GM10266 (cell line): ENCODE measurements around the gene MIEF1.

ENCODE experiments used
- DNase-seq: peaks from one replicate; pipeline ENCODE4 v3.0.0; 2012; ENCODE audit errors: extremely low spot score
- TF ChIP-seq, protein P1 (sequence below): IDR thresholded peaks from 2 replicates; pipeline ENCODE4 v1.5.1; 2012; ENCODE audit warnings: mild to moderate bottlenecking, low read depth; ENCODE audit not compliant: control insufficient read depth, insufficient read depth; ENCODE audit errors: missing control alignments

MIEF1 gene

DNA sequence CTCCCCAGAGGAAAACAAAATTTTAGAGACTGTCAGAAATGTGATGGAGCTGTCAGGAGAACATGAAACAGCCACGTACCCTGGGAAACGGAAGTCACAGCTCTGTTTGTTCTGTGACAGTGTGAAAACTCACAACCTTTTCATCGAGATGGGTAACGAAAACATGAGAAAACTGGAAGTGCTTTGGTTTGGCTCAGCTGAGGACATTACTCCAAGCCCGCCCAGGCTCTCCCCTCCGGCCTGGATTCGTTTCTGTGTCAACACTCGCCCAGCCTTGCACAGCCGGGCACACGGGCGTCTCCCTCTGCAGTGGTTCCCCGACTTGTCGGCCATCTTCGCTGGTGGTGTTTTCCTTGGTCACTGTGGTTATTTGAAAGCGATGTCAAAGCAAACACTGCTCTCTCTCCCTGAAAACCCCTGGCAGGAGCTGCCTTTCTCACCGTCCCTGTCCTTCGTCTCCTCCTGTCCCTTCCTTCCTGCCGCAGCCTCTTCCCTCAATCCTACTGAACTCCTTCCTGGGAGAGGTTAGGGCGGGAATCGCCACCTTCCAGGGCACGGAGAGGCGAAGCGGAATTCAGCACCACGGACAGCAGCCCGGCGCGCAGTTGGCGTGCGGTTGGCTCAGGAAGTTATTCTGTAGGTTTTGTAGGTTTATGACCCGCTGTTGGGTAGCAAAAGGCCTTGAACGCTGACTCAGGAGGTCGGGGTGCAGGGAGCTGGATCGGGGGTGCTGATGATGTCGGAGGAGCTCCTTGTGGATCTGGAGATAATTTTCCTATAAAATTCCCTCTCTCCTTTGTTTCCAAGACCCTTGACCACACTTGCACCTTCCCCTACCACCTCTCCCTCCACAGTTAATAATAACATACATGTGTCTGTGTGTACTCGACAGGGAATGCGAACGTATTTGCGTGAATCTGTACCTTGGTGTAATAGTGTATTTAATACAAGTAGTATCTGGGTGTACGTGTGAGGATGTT is 43.6 kb downstream of the MIEF1 start:
- TF ChIP-seq, protein P1, sequence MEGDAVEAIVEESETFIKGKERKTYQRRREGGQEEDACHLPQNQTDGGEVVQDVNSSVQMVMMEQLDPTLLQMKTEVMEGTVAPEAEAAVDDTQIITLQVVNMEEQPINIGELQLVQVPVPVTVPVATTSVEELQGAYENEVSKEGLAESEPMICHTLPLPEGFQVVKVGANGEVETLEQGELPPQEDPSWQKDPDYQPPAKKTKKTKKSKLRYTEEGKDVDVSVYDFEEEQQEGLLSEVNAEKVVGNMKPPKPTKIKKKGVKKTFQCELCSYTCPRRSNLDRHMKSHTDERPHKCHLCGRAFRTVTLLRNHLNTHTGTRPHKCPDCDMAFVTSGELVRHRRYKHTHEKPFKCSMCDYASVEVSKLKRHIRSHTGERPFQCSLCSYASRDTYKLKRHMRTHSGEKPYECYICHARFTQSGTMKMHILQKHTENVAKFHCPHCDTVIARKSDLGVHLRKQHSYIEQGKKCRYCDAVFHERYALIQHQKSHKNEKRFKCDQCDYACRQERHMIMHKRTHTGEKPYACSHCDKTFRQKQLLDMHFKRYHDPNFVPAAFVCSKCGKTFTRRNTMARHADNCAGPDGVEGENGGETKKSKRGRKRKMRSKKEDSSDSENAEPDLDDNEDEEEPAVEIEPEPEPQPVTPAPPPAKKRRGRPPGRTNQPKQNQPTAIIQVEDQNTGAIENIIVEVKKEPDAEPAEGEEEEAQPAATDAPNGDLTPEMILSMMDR: no peak
- DNase-seq: no peak

DNA sequence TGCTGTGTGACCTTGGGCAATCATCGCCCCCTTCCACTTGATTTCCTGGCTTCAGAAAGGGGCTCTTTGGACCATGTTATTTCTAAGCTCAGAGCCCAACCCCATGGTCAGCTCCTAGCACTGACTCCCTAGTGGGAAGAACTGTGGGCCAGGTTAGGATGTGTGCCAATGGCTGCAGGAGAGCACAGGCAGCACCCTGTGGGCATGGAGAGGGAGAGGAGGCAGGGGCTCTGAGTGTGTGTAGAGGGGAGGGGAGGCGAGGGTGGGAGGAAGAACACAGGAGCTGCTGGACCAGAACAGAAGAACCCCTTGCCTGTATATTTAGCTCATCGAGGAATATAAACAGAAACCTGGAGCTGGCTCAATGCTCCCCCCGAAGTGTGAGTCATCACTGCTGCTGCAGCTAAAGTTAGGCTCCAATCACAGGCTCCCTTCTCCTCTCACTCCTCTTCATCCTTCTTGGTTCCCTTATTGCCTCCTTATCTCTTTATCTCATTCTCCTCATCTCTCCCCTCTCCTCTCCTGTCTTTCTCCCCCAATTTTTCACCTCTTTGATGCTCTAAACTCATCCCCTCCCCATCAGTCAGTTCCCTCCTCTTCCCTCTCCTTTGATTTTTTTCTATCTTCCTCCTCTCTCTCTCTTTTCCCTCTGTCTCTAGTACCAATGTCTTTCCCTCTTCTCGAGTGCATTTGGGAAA is 44.9 kb downstream of the MIEF1 start:
- DNase-seq: no peak
- TF ChIP-seq, protein P1: no peak

DNA sequence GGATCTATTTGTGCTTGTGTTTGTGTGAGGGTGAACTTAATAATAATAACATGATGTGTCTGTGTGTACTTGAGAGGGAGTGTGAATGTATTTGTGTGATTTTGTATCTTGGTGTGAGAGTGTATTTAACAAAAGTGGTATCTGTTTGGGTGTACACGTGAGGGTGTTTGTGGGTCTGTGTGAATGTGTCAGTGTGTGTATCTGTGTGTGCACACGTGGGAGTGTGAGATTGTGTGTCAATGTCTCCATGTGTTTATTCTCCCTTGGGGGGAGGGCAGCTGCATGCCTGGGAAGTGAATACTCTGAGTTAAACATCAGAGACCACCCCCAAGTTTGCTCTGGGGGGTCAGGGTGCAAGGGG is 45.5 kb downstream of the MIEF1 start:
- DNase-seq: no peak
- TF ChIP-seq, protein P1: no peak

DNA sequence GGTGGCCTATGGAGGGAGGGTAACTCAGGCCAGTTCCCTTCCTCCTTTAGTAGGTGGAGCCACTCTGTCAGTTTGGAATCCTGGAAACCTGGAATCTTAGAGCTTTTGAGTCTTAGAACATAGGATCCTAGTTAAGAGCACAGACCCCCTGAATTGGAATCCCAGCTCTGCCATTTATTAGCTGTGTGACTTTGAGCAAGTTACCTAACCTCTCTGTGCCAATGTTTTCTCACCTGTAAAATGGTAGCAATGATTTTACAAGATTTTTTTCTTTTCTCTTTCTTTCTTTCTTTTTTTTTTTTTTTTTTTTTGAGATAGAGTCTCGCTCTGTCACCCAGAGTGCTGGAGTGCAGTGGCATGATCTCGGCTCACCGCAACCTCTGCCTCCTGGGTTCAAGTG is 51.3 kb downstream of the MIEF1 start:
- TF ChIP-seq, protein P1: no peak
- no peak for DNase-seq

DNA sequence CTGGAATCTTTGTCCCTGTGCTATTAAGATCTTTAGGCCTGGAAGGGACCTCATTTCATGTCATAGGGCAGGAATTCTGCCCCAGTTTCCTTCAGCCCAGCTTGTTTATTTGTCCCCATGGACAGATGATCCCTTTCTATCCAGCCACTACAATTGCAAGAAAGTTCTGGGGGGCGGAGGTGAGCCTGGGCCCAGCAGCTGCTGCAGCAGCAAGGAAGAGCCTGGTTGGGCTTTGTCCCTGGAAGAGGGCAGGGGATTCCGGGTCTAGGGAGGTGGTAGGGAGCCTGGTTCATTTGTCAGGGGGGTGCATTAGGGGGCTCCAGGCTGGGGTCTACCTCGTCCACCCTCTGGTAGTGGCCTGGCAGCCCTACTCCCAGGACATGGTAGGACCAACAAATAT is 52.1 kb downstream of the MIEF1 start:
- TF ChIP-seq, protein P1: no peak
- no peak for DNase-seq

DNA sequence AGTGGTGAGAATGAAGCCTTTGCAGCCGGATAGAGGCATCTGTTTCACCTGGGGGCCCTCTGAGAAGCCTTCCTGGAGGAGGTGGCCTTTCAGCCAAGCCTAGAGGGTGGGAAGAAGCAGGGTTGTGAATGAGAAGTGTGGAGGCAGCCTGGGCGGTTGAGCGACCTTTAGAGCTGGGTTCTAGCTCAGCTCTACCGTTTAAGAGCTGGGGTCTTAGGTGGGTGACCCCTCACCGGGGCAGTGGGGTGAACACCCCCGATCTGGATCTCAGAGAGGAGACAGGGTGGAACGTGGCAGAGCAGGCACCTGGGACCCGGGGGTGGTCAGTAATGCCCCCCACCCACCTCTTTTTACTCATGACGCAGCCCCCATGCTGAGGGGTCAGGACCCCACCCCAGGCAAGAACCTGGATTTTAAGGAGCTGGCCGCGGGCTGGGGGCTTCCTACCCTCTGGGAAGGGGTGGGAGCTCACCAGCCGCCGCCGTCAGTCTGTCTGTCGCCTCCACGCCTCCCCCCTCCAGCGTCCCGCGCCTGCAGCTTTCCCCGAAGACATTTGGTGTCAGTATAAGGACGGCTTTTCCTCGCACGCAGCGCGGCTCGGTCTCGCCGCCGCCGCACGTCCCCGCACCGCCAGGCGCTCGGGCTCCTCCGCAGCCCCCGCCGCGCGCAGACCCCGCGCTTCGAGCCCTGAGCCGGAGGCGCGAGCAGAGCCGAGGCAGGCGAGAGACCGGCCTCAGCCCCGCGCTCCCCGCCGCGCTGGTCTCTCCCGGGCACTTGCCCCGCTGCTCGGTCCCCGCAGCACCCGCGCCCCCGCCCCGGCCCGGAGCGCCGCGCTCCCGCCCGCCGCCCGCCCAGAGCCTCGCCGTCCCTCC is 55.1 kb downstream of the MIEF1 start:
- DNase-seq: no peak
- TF ChIP-seq, protein P1: no peak
